ENCODE results near the gene SCO1.
"Not testable (repeated sequence)": the region's sequence is repeated elsewhere in the genome, so short reads cannot be mapped to it uniquely, and the experiment has no call there.

The SCO1 gene

GRCh38 chr17:10724546-10725195, 27.3 kb upstream of the SCO1 start:
- DNase-seq, result no peak

GRCh38 chr17:10718547-10718946, 21.2 kb upstream of the SCO1 start:
- DNase-seq, result no peak

- no peak for DNase-seq
Observed at GRCh38 chr17:10716218-10716617, 18.9 kb upstream of the SCO1 start.

GRCh38 chr17:10713318-10713717, 16.0 kb upstream of the SCO1 start:
- DNase-seq, result no peak

GRCh38 chr17:10705727-10706126, 8.4 kb upstream of the SCO1 start:
- no peak for DNase-seq

GRCh38 chr17:10702574-10702973, 5.2 kb upstream of the SCO1 start:
- no peak for DNase-seq

GRCh38 chr17:10699856-10700255, 2.5 kb upstream of the SCO1 start:
- no peak for DNase-seq

- no peak for DNase-seq
Observed at GRCh38 chr17:10698096-10698818, 924 bp upstream of the SCO1 start.

GRCh38 chr17:10695875-10696407, 1.4 kb downstream of the SCO1 start:
- not testable (repeated sequence) for DNase-seq

GRCh38 chr17:10687499-10687898, 9.8 kb downstream of the SCO1 start:
- no peak for DNase-seq

GRCh38 chr17:10683853-10684252, 13.5 kb downstream of the SCO1 start:
- DNase-seq, result no peak

GRCh38 chr17:10681866-10682446, 15.4 kb downstream of the SCO1 start:
- no peak for DNase-seq

GRCh38 chr17:10674704-10675103, 22.6 kb downstream of the SCO1 start:
- DNase-seq, result no peak

GRCh38 chr17:10673312-10673711, 24.0 kb downstream of the SCO1 start:
- DNase-seq, result no peak

- no peak for DNase-seq
Observed at GRCh38 chr17:10668775-10669174, 28.6 kb downstream of the SCO1 start.

GRCh38 chr17:10666906-10667305, 30.4 kb downstream of the SCO1 start:
- no peak for DNase-seq

GRCh38 chr17:10664571-10664970, 32.8 kb downstream of the SCO1 start:
- no peak for DNase-seq

- no peak for DNase-seq
Observed at GRCh38 chr17:10663231-10663630, 34.1 kb downstream of the SCO1 start.

- no peak for DNase-seq
Observed at GRCh38 chr17:10661437-10661836, 35.9 kb downstream of the SCO1 start.

GRCh38 chr17:10657879-10658278, 39.5 kb downstream of the SCO1 start:
- no peak for DNase-seq

GRCh38 chr17:10657148-10657547, 40.2 kb downstream of the SCO1 start, which contains the start of gene MYH3:
Gene MYH3 (minus strand): TSS chr17:10657309. CDS start chr17:10655064, 2,245 bp downstream.
- DNase-seq, result no peak

GRCh38 chr17:10653987-10654386, 43.3 kb downstream of the SCO1 start:
- DNase-seq, result no peak

- no peak for DNase-seq
Observed at GRCh38 chr17:10652984-10653659, 44.2 kb downstream of the SCO1 start.
